Liver (tissue), 3 donors: ENCODE results near the gene PELI2.

ENCODE experiments used
- EGR1 ChIP-seq, 2 donors: IDR thresholded peaks; 2 replicates each; pipeline ENCODE4 v1.6.1; 2016 to 2018; ENCODE audit warnings: antibody characterized with exemption in 2 of 2, low read depth in 2 of 2
- GABPA ChIP-seq, 2 donors: IDR thresholded peaks in 1 of 2; conservative IDR thresholded peaks in 1 of 2; 2 replicates each; pipeline ENCODE4 v1.6.1; 2016; ENCODE audit warnings: antibody characterized with exemption in 2 of 2, mild to moderate bottlenecking in 1 of 2, moderate library complexity in 1 of 2
- RAD21 ChIP-seq, 2 donors: IDR thresholded peaks; 2 replicates each; pipeline ENCODE4 v1.6.1; 2016; ENCODE audit warnings: antibody characterized with exemption in 2 of 2, mild to moderate bottlenecking in 2 of 2
- TAF1 ChIP-seq: conservative IDR thresholded peaks from 2 replicates; pipeline ENCODE4 v1.6.1; 2016; ENCODE audit warnings: antibody characterized with exemption, mild to moderate bottlenecking
- TF ChIP-seq, protein P1 (sequence below): fragments of 150-350 bp; IDR thresholded peaks from 2 replicates; pipeline ENCODE4 v1.5.1; 2017; ENCODE audit warnings: improper control_type of control experiment, low read depth, low read length; ENCODE audit not compliant: missing input control
- donor health status: healthy.
- donor health status: healthy.

DNA sequence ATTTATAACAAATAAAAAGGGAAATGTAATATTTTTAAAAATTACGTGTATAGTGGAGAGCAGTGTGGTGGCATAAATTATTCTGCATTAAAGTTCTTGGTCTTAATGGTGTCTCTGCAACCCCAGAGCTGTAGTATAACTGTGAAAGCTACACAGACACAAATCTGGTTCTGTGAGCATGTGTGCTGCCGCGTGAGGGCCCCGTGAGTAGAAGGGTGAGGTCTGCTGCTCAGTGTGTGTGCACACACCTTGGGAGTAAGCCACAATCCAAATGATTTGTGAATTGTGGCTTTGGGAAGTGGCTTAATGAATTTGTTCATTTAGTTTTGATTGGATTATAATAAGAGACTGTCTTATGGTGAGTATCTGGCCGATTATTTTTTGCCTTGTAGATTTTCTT lies 16.8 kb downstream of the PELI2 start:
- no peak for TF ChIP-seq TAF1
- TF ChIP-seq, protein P1, sequence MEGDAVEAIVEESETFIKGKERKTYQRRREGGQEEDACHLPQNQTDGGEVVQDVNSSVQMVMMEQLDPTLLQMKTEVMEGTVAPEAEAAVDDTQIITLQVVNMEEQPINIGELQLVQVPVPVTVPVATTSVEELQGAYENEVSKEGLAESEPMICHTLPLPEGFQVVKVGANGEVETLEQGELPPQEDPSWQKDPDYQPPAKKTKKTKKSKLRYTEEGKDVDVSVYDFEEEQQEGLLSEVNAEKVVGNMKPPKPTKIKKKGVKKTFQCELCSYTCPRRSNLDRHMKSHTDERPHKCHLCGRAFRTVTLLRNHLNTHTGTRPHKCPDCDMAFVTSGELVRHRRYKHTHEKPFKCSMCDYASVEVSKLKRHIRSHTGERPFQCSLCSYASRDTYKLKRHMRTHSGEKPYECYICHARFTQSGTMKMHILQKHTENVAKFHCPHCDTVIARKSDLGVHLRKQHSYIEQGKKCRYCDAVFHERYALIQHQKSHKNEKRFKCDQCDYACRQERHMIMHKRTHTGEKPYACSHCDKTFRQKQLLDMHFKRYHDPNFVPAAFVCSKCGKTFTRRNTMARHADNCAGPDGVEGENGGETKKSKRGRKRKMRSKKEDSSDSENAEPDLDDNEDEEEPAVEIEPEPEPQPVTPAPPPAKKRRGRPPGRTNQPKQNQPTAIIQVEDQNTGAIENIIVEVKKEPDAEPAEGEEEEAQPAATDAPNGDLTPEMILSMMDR = no peak
- TF ChIP-seq RAD21 (IDR thresholded peaks at IDR 0.05) = no peak
- no peak for TF ChIP-seq EGR1 (IDR thresholded peaks at IDR 0.05; ENCODE audit: low read depth in 2 of 2)
- TF ChIP-seq GABPA (IDR thresholded peaks at IDR 0.05 in 1 of 2, conservative IDR thresholded peaks at IDR 0.05 in 1 of 2) = no peak
